Head of caudate nucleus (tissue), 42 donors: ENCODE results near the gene RIPOR2.
"Not testable (repeated sequence)": the region's sequence is repeated elsewhere in the genome, so short reads cannot be mapped to it uniquely, and the experiment has no call there.

Source experiments
- DNase-seq, 42 donors: peaks; one replicate each; pipeline versions ENCODE4 v3.0.0 to v3.0.0-alpha.2; 2020 to 2021; ENCODE audit warnings: mixed read lengths in 7 of 42
- intact Hi-C: fragments of 100-400 bp; cut with DNase I; formaldehyde crosslinking; loops from one replicate; pipeline ENCODE4 v1.15.0; 2022

Gene RIPOR2

DNA sequence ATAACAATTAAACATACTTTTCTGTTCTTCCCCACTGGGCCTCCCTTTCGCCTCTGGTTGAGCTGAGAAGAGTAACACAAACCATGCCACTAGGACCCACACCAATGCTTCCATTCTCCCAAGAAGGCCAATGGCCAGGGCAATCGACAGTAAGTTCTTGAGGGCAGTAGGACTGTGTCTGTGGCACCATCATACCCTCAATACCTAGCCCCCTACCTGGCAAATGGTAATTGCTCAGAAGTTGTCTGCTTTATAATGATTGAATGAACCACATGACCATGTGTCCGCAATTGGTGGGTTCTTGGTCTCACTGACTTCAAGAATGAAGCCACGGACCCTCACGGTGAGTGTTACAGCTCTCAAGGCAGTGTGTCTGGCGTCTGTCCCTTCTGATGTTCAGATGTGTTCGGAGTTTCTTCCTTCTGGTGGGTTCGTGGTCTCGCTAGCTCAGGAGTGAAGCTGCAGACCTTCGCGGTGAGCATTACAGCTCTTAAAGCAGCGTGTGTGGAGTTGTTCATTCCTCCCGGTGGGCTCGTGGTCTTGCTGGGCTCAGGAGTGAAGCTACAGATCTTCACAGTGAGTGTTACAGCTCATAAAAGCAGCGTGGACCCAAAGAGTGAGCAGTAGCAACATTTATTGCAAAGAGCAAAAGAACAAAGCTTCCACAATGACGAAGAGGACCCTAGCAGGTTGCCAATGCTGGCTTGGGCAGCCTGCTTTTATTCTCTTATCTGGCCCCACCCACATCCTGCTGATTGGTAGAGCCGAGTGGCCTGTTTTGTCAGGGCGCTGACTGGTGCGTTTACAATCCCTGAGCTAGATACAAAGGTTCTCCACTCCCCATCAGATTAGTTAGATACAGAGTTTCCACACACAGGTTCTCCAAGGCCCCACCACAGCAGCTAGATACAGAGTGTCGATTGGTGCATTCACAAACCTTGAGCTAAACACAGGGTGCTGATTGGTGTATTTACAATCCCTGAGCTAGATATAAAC is 170.6 kb downstream of the RIPOR2 start:
- intact Hi-C loops = not testable (repeated sequence)

DNA sequence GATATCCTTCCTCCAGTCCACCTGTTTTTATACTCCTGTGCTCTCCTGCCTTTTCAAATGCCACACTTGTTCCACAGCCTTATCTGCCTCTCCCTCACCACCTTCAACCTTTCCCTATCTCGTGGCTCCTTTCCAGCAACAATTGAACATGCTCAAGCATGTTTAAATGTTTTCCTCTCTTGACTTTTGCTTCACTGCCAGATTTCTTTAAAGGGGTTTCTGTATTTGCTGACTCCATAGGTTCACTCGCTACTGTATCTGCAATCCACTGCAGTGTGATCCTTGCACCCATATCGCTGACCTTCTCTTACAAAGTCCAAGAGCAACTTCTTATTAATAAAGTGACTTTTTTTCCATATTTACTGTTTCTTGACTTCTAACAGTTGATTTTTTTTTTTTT is 172.2 kb downstream of the RIPOR2 start:
- no peak for DNase-seq
- intact Hi-C loops = no loop called here

More for the DNA sequence above, 170.6 kb downstream of the RIPOR2 start:
- DNase-seq = not testable (repeated sequence)

DNA sequence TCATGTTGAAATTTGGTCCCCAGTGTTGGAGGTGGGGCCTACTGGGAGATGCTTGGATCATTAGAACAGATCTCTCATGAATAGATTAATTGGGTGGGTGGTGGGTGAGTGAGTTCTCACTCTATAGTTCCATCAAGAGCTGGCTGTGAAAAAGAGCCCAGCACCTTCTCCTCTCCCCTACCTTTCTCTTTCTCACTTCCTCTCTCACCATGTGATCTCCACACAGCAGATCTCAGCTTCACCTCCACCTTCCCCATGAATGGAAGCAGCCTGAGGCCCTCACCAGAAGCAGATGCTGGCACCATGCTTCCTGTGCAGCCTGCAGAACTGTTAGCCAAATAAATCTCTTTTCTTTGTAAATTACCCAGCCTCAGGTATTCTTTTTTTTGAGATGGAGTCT is 173.9 kb downstream of the RIPOR2 start:
- intact Hi-C loops = no loop called here

DNA sequence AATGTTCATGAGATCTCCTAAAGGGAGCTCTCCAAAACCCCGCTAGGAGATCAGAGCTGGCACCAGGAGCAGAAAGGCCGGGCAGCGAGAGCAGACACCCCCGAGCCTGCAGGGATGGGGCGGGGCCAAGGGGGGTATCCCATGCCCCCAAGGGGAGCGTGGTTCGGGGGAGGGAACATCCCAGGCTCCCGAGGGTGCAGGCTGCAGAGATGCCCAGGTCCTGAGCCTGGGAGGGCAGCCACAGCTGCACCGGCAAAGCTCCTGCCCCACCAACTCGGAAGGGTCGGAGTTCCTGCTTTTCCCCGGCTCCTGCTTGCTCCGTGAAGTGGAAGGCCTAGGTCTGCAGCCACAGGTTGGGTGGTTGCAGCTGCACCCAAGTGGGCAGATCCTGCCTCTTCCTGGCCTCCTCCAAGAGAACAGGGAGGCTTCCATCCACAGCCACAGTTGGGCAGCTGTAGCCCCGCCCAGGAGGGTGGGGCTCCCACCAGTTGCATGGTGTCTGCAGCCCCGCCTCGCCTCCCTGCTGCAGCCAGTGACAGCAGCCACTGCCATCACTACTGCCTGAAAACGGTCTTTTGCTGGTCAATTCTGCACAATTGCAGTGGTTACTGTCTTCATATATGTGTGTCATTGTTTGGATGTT is 174.4 kb downstream of the RIPOR2 start:
- intact Hi-C loops = no loop called here
- no peak for DNase-seq

More for the DNA sequence above, 173.9 kb downstream of the RIPOR2 start:
- DNase-seq = no peak

DNA sequence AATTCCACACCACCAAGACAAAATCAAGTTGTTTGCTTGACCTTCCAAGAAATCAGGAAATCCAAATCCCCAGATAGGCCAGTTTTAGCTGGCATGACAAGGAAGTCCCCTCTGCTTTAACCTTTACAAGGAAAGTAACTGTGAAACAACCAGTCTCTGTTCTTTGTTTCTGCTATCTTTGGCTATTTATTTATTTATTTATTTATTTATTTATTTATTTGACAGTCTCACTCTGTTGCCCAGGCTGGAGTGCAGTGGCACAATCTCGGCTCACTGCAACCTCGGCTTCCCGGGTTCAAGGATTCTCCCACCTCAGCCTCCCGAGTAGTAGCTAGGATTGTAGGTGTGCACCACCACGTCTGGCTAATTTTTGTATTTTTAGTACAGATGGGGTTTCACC is 175.6 kb downstream of the RIPOR2 start:
- no peak for DNase-seq
- intact Hi-C loops = no loop called here

DNA sequence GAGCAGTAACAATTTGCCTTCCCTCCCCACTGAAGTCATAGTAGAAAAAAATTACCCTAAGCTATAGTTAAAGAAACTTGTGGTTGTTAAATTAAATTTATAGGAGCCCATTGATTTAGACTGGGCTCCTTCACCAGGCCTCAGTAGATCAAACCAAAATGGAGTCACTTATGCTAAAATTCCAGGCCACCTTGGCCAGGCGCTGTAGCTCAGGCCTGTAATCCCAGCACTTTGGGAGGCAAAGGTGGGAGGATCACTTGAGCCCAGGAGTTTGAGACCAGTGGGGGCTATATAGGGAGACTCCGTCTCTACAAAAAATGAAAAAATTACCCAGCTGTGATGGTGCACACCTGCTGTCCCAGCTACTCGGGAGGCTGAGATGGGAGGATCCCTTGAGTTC is 176.0 kb downstream of the RIPOR2 start:
- no peak for DNase-seq
- intact Hi-C loops = no loop called here

DNA sequence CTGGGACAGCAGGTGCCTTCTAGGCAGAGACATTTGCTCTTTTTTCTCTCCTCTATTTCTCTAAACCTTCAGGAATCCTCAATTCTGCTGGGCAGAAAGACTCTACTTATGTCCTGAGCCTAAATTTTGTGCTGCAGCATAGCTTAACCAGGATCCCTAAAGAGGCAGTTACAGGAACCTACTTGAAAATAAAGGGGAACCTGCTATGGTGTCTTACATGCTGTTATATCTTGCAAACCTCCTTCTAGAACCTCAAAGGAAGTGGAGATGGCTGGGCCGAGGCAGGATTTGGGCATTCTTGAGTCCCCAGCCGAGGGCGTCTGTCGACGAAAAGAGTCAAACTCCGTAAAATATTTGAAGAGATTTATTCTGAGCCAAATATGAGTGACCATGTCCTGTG is 178.1 kb downstream of the RIPOR2 start:
- no peak for DNase-seq
- intact Hi-C loops = no loop called here

DNA sequence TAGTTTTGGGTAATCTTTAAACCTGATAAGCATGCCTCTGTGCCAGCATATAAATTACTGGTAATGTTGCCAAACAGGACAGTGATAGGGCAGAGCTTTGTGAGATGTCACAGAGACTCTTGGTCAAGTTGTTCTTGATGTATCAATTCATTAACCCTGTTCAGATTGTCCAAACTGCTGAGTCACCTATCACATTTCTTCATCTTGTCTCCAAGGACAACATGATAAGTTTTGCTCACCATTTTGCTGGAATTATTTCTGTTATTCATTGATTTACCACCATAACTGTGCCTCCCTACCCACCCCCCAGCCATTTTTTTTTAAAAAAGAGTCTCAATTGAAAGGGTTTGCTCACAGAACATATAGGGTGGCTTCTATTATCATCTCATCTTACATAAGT is 180.5 kb downstream of the RIPOR2 start:
- intact Hi-C loops = no loop called here
- no peak for DNase-seq

DNA sequence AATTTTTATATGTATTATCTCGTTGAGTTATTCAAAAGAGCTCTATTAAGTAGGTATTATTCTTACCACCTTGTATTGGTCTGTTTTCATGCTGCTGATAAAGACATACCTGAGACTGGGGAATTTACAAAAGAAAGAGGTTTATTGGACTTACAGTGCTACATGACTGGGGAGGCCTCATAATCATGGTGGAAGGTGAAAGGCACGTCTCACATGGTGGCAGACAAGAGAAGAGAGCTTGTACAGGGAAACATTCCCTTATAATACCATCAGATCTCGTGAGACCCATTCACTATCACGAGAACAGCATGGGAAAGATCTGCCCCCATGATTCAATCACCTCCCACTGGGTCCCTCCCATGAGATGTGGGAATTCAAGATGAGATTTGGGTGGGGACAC is 181.4 kb downstream of the RIPOR2 start:
- intact Hi-C loops = not testable (repeated sequence)

More for the DNA sequence above, 181.4 kb downstream of the RIPOR2 start:
- not testable (repeated sequence) for DNase-seq
